DOHH2 (cell line): Measurements from ENCODE around the gene CMTM2.

Source experiments
- H3F3A ChIP-seq: fragments of 200-600 bp; sonication (generic), shearing (Covaris generic); 2 replicates; pipeline ENCODE4 v1.6.0; 2016; ENCODE audit warnings: antibody characterized with exemption, mild to moderate bottlenecking; ENCODE audit not compliant: control insufficient read depth, insufficient read depth
- H3K27ac ChIP-seq: fragments of 200-600 bp; sonication (generic); 2 replicates; pipeline ENCODE4 v1.5.1; 2014; ENCODE audit warnings: low read depth, mild to moderate bottlenecking, low read length, moderate library complexity
- H3K27me3 ChIP-seq: fragments of 200-600 bp; sonication (generic); 2 replicates; pipeline ENCODE4 v1.6.1; 2014; ENCODE audit warnings: mild to moderate bottlenecking, low read length, mixed read lengths; ENCODE audit not compliant: control insufficient read depth
- H3K36me3 ChIP-seq: fragments of 200-600 bp; sonication (generic); 2 replicates; pipeline ENCODE4 v1.6.1; 2014; ENCODE audit warnings: mild to moderate bottlenecking, low read length, moderate library complexity, mixed read lengths; ENCODE audit not compliant: control insufficient read depth
- H3K4me1 ChIP-seq: fragments of 200-600 bp; sonication (generic); 2 replicates; pipeline ENCODE4 v1.6.1; 2014; ENCODE audit warnings: mild to moderate bottlenecking, low read length, mixed read lengths; ENCODE audit not compliant: control insufficient read depth
- H3K4me2 ChIP-seq: fragments of 200-600 bp; sonication (generic); 2 replicates; pipeline ENCODE4 v1.6.0; 2014; ENCODE audit warnings: mild to moderate bottlenecking, low read length, moderate library complexity
- H3K4me3 ChIP-seq: fragments of 200-600 bp; sonication (generic); 2 replicates; pipeline ENCODE4 v1.5.1; 2014; ENCODE audit warnings: mild to moderate bottlenecking, low read length, mixed read lengths
- H3K79me2 ChIP-seq: fragments of 200-600 bp; sonication (generic); 2 replicates; pipeline ENCODE4 v1.6.1; 2014; ENCODE audit warnings: mild to moderate bottlenecking, low read length, mixed read lengths; ENCODE audit not compliant: control insufficient read depth
- H3K9me2 ChIP-seq: fragments of 200-600 bp; sonication (generic); replicated peaks from 2 replicates; pipeline ENCODE4 v1.6.1; 2014; ENCODE audit warnings: mild to moderate bottlenecking, low read length, mixed read lengths; ENCODE audit not compliant: control insufficient read depth
- H3K9me3 ChIP-seq: fragments of 200-600 bp; sonication (generic); 2 replicates; pipeline ENCODE4 v1.6.1; 2014; ENCODE audit warnings: antibody characterized with exemption, low read length, mixed read lengths; ENCODE audit not compliant: control insufficient read depth, insufficient read depth
- H4K20me1 ChIP-seq: fragments of 200-600 bp; sonication (generic); 2 replicates; pipeline ENCODE4 v1.6.0; 2014; ENCODE audit warnings: low read depth, mild to moderate bottlenecking, antibody characterized with exemption, low read length, moderate library complexity; ENCODE audit not compliant: control insufficient read depth, insufficient read depth
- EZH2phosphoT487 ChIP-seq: fragments of 200-600 bp; sonication (generic); IDR thresholded peaks from 2 replicates; pipeline ENCODE4 v1.6.1; 2017; ENCODE audit warnings: borderline replicate concordance, mild to moderate bottlenecking, antibody characterized with exemption, low read length, moderate library complexity, mixed read lengths
- TF ChIP-seq, protein P1 (sequence below): fragments of 200-600 bp; sonication (generic); IDR thresholded peaks from one replicate; pipeline ENCODE4 v1.5.1; 2014; ENCODE audit warnings: antibody characterized with exemption, mild to moderate bottlenecking, low read depth, low read length; ENCODE audit not compliant: poor library complexity, severe bottlenecking

The CMTM2 gene, protein sequence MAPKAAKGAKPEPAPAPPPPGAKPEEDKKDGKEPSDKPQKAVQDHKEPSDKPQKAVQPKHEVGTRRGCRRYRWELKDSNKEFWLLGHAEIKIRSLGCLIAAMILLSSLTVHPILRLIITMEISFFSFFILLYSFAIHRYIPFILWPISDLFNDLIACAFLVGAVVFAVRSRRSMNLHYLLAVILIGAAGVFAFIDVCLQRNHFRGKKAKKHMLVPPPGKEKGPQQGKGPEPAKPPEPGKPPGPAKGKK

DNA sequence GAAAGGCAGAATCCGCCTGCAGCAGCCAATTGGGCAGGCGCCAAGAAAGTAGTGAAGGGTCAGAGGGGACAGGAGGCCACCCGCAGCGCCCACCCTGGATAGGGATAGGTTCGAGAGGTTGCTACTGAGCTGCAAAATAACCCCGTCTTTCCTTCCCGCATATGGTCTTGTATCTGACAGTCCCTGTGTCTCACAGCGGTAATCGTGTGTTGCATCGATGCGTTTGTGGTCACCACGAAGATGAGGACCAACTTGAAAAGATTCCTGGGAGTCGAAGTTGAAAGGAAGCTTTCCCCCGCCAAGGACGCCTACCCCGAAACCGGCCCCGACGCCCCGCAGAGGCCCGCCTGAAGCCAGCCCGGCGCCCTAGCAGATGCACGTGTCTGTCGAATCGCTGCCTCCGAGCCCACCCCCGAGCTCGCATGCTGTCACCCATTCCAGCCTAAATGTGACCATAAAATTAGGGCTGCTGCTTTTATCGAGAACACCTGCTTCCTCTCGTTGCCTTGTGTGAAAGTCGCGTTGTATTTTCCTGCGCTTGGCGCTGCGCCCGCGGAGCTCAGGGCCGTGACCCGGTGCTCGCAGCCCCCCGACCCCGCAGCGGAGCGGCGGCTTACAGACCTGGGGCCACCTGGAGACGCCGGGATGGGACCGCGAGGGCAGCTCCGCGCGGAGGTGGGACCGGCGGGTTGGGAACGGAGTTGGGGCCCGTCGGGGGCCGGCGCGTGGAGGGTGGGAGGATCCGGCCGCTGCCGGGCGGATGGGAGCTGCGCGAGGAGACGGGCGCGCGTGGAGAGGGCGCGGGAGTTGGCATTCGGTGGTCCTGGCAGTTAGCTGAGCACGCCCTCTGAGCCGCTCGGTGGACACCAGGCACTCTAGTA, at the start of gene CMTM2:
Gene CMTM2 (plus strand): TSS at position 813 of the 881 bp plus-strand sequence. CDS start 145 bp downstream, outside the sequence.
- Histone ChIP-seq H3F3A (no peaks in the 10 kb centered on the region), H3K27me3 (0 out of 2 replicates have a peak, but pooled peaks cover 2% of the 10 kb centered on the region), H3K4me3 (no peak within 1 kb of the TSS), H3K36me3 (no peaks in the 10 kb centered on the region), H3K79me2 (no peaks in the 10 kb centered on the region), H3K4me1 (no peaks in the 10 kb centered on the region), H4K20me1 (no peaks in the 10 kb centered on the region), H3K9me2 (no peaks in the 10 kb centered on the region), H3K9me3 (no peaks in the 10 kb centered on the region), H3K4me2 (no peak within 1 kb of the TSS), H3K27ac (no peak within 1 kb of the TSS)
- TF ChIP-seq, protein P1, sequence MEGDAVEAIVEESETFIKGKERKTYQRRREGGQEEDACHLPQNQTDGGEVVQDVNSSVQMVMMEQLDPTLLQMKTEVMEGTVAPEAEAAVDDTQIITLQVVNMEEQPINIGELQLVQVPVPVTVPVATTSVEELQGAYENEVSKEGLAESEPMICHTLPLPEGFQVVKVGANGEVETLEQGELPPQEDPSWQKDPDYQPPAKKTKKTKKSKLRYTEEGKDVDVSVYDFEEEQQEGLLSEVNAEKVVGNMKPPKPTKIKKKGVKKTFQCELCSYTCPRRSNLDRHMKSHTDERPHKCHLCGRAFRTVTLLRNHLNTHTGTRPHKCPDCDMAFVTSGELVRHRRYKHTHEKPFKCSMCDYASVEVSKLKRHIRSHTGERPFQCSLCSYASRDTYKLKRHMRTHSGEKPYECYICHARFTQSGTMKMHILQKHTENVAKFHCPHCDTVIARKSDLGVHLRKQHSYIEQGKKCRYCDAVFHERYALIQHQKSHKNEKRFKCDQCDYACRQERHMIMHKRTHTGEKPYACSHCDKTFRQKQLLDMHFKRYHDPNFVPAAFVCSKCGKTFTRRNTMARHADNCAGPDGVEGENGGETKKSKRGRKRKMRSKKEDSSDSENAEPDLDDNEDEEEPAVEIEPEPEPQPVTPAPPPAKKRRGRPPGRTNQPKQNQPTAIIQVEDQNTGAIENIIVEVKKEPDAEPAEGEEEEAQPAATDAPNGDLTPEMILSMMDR = no peak
- TF ChIP-seq EZH2phosphoT487 = no peak

DNA sequence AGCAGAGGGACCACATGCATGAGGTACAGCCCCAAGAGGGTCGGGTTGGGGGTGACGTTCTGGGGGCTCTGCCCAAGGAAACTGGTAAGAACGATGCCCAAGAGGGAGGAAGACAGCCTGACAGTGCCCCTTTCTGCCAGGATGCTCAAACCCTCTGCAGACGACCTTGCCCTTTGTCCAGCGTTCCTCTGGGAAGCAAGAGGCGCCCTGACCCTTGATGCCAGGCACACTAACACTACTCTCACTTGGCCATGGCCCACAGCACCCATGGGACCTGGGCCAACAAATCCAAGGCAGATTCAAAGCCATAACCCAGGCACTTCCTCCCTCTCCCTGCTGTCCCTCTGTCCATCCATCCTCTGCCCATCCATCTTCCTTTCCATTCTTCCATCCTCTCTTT, 49.8 kb upstream of the CMTM2 start:
- Histone ChIP-seq H3K9me3 (no peaks in the 10 kb centered on the region), H3K27me3 (peaks cover 12% of the 10 kb centered on the region), H4K20me1 (no peaks in the 10 kb centered on the region), H3K27ac (no peak overlapping the region), H3F3A (peaks cover 5% of the 10 kb centered on the region; the same call in 1 of the 2 replicates), H3K4me3 (no peak overlapping the region), H3K36me3 (no peaks in the 10 kb centered on the region), H3K4me1 (peaks cover 15% of the 10 kb centered on the region), H3K4me2 (no peak overlapping the region), H3K79me2 (no peaks in the 10 kb centered on the region), H3K9me2 (no peaks in the 10 kb centered on the region)
- no peak for TF ChIP-seq EZH2phosphoT487
- TF ChIP-seq, protein P1 = no peak

DNA sequence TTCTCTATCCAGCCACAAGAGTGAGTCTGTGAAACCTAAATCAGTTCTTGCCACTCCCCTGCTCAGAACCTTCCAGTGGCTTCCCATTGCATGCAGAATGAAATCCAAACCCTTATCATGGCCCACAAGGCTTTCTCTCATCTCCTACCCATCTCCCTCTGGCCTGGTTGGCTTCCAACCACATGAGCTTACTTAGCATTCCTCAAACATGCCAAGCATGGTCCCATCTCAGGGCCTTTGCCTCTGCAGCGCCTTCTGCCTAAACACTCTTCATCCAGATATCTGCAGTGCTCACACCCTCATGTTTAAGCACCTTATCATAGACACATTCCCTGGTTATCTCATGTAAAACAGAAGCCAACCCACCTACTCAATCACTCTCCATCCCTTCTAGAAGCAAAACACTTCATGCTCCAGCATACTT, 44.9 kb upstream of the CMTM2 start:
- Histone ChIP-seq H3K4me3 (no peak overlapping the region), H3K4me1 (peaks cover 9% of the 10 kb centered on the region), H4K20me1 (no peaks in the 10 kb centered on the region), H3K27ac (no peak overlapping the region), H3K9me3 (no peaks in the 10 kb centered on the region), H3K4me2 (no peak overlapping the region), H3K9me2 (no peaks in the 10 kb centered on the region), H3K27me3 (no peaks in the 10 kb centered on the region), H3K79me2 (no peaks in the 10 kb centered on the region), H3F3A (no peaks in the 10 kb centered on the region), H3K36me3 (no peaks in the 10 kb centered on the region)
- TF ChIP-seq, protein P1 = no peak
- no peak for TF ChIP-seq EZH2phosphoT487
